ENCODE measurements around the gene PLCH1.

Gene PLCH1

DNA sequence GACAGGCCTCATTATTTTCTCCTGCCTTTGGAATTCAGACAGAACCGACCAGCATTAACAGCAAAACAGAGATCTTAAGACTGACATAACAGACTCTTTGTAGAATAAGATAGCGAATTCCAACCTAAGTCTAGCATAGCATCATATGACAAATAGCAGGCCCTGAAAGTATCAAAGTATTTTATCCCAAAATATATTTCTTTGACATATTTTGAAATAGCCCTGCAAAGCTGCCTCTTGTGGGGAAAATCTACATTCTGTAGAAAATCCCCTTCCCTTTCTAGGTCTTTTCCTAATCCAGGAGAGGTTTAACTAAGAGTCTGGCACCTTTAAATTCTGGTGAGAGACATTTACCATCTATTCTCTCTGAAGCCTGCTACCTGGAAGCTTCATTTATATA, 417.0 kb downstream of the PLCH1 start:
- DNase-seq = no peak

DNA sequence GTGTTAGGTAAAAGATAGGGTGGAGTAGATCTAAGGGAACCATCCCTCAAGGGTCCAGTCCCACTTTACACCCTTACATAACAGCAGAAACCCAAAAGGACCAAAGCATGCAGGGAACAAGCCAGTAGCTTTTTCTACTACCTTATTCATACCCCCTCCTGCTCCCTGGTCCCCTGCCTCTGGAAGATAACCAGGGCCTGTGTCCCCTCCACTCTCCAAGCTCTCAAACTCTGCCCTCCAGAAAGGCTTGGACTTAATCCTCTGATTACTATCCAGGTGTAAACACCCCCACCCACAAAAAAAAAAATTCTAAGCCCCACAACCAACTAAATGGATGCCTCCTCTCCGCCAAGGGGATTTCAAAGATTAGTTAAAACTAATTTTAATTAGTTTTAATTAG, 417.4 kb downstream of the PLCH1 start:
- no peak for DNase-seq

DNA sequence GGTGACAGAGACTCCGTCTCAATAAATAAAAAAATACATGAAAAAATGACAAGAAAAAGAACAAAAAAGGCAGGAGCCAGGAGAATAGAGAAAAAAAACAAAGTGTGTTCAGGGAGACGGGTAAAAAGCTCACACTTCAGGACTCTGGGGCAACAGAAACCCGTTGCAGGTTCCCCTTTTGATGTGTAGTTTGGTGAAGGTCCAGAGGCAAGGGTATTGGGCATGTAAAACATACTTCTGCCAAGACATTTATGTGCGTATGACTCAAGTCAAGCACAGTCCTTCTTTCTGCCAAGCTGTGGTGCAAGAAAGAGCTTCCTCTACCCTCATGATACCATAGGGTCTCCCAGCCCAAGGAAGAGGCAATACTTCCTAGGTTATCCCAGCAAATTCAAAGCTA, 418.0 kb downstream of the PLCH1 start:
- DNase-seq = no peak

DNA sequence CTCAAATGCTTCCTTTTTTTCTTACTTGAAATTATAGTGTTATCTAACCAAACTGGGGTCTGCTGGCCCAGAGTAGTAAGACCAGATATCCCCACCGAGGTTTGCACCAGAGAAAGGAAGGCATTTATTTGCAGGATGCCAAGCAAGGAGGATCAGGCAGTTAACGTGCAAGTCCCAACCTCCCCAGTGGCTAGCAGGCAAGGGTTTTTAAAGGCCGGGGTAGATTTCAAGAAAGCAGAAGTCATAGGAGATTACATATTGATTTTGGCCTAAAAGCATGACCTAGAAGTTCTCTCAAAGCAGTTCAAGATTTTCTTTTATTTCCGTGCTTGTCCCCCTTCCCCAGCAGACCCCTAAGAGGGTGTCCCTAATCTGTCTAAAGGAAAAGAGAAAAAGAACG, 418.6 kb downstream of the PLCH1 start:
- no peak for DNase-seq
